Fibroblast of mammary gland (primary cell): Measurements from ENCODE around the gene PNO1.

Experiments used
- DNase-seq: peaks from one replicate; pipeline ENCODE4 v3.0.0-alpha.2; 2010; ENCODE audit warnings: low read depth
- H3K4me3 ChIP-seq: 2 replicates; pipeline ENCODE4 v1.5.1; 2011; ENCODE audit warnings: low read depth, mild to moderate bottlenecking, low read length, moderate library complexity; ENCODE audit not compliant: control insufficient read depth
- TF ChIP-seq, protein P1 (sequence below): conservative IDR thresholded peaks from 2 replicates; pipeline ENCODE4 v1.5.1; 2011; ENCODE audit warnings: low read depth, low read length, inconsistent platforms; ENCODE audit not compliant: control insufficient read depth, insufficient read depth

The PNO1 gene

DNA sequence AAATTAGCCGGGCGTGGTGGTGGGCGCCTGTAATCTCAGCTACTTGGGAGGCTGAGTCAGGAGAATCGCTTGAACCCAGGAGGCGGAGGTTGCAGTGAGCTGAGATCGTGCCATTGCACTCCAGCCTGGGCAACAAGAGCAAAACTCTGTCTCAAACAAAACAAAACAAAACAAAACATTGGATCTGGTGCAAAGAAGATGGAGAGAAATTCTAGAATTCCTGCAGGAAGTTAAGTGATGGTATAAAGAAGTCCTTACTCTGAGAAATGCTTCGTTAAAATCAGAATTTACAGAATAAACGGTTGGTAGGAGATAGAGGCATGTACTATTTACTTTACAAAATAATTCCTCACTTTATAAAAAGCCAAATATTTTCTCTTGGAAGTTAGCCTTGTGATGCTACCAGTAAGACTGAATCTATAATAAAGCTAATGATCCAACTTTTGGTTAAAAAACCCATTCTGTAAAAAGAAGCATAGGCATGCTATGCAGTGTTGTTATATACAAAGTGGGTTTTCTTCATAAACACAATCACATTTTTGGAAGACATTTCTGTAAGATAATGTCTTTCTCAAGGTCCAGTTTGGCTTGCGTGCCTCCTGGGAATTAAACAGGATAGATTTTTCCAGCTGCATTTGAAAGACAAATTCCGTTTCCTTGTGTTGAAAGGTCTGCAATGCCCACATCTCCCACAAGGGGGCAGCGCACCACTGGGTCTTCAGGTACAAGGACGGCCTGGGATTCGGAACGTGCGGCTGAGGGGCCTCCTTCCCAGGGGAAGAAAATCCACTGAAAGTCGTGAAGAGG, 35.6 kb upstream of the PNO1 start:
- H3K4me3 ChIP-seq, result no peak overlapping the region
- TF ChIP-seq, protein P1, sequence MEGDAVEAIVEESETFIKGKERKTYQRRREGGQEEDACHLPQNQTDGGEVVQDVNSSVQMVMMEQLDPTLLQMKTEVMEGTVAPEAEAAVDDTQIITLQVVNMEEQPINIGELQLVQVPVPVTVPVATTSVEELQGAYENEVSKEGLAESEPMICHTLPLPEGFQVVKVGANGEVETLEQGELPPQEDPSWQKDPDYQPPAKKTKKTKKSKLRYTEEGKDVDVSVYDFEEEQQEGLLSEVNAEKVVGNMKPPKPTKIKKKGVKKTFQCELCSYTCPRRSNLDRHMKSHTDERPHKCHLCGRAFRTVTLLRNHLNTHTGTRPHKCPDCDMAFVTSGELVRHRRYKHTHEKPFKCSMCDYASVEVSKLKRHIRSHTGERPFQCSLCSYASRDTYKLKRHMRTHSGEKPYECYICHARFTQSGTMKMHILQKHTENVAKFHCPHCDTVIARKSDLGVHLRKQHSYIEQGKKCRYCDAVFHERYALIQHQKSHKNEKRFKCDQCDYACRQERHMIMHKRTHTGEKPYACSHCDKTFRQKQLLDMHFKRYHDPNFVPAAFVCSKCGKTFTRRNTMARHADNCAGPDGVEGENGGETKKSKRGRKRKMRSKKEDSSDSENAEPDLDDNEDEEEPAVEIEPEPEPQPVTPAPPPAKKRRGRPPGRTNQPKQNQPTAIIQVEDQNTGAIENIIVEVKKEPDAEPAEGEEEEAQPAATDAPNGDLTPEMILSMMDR, result peak; percentile 98
- peak; percentile 83 for DNase-seq

DNA sequence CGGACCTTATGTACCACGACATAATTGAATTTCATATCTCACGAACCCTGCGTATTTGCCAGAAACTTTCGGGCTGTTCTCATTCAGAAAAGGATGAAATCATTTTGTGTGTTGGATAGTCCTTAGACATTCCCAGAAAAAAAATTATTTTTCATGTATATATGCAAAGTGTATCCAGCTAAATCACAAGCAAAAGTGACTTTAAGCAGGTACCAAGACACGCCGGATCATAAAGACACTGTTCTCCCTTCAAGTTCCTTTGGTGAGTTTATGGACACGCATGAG, 35.1 kb upstream of the PNO1 start:
- TF ChIP-seq, protein P1, result no peak
- H3K4me3 ChIP-seq, result no peak overlapping the region
- DNase-seq, result no peak

DNA sequence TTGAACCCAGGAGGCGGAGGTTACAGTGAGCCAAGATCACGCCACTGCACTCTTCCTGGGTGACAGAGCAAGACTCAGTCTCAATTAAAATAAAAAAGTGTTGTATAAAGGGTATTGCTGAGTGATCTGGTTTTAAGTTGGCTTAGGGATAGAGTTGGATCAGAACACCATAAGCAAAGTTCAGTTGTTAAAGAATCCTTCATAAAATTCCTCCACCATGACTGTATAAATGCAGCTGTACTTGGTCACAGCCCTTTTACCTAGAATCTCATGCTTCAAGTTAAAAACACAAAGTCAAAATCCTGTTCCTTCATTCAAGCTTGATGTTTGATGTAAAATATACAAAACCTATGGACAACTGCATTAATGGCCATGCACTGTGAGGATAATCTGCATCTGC, 33.4 kb upstream of the PNO1 start:
- peak; percentile 46 for DNase-seq
- TF ChIP-seq, protein P1, result no peak
- H3K4me3 ChIP-seq, result no peak overlapping the region

DNA sequence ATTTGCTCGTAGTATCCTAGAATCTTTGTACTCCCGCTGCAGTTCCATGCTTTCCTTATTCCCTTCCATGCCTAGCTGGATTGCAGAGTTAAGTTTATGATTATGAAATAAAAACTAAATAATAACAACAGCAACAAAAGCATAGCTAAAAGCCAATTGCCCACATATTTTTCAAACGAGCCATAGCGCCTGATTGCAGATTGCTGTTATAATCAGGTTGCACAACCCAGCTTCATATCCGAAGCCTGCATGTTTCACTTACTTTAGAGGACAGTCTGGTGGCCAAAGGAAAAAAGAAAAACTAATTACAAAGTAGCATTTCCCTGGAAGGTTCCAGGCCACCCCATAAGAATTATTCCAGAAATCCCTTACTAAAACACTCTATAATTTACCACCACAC, 31.9 kb upstream of the PNO1 start:
- H3K4me3 ChIP-seq, result no peak overlapping the region
- TF ChIP-seq, protein P1, result no peak
- peak; percentile 10 for DNase-seq

DNA sequence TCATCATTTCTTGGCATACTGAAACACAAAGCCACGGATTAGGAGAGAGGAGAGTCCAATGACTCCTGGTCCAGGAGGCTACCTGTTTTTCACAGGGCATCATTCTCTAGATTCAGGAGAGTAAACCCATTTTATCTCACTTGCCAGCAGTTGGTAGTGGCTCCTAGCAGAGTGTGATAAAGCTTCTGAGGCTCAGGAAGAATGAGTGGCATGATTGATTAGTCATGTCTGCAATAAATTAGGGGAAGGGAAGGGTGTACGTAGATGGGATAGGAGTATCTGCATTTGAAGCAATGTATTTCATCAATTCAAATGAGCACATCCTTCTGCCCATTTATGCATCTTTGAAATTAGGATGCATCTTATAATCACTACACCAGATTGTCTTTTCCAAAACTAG, 31.1 kb upstream of the PNO1 start:
- TF ChIP-seq, protein P1, result no peak
- no peak for DNase-seq
- no peak overlapping the region for H3K4me3 ChIP-seq

DNA sequence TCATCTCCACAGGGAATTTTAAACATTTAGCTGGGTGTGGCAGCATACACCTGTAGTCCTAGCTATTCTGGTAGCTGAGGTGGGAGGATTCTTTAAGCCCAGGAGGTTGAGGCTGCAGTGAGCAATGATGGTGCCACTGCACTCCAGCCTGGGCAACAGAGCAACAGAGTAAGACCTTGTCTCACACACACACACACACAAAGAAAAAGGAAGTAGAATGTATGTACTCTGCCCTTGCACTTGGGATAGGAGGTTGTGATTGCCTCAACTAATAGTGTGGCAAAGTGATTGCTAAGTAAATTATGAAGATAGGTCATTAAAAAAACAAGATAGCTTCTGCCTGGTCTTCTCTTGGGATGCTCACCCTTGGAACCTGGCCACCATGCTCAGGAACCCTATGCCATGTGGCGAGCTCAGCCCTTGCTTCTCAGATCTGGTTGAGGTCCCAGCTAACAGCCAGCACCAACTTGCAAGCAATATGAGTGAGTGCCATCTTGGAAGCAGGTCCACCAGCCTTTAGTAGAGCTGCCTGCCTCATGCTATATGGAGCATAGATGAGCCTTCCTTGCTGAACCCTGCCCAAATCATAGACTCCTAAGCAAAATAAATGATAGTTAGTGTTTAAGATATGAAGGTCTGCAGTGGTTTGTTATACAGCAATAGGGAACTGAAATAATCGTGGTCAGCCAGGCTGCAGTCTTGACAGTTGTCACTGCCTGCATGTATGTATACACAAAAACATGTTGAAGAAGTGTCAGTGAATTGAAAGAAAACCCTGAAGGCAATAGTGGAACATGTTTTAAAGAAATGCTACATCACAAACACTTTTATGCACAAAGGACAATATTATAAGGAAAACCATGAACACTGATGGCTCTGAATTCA, 30.1 kb upstream of the PNO1 start:
- TF ChIP-seq, protein P1, result no peak
- DNase-seq, result no peak

More for the DNA sequence above, 30.1 kb upstream of the PNO1 start:
- no peak overlapping the region for H3K4me3 ChIP-seq
